ENCODE data around the gene CD5L. TPM values are rescaled to one million over a fixed set of nuclear protein-coding genes. Genes with fewer than 3 reads are reported as not detected.

Gene CD5L
- not detected in 3 replicates for polyA plus RNA-seq
- not detected for polyA plus RNA-seq (2011; ENCODE audit: low read depth)
- not detected in 2 replicates for polyA plus RNA-seq (2011; cell fraction: cytosol; rRNA removed)
- not detected in 2 replicates for polyA plus RNA-seq (2011; cell fraction: nucleus; rRNA removed)
- polyA plus RNA-seq (2012; ENCODE audit: low replicate concordance) = not detected in 2 replicates
- not detected in 3 replicates for polyA minus RNA-seq
- not detected for polyA minus RNA-seq (2011; cell fraction: cytosol; rRNA and poly(A)+ RNA removed)
- not detected in 2 replicates for polyA minus RNA-seq (2011; cell fraction: nucleus; rRNA and poly(A)+ RNA removed)

DNA sequence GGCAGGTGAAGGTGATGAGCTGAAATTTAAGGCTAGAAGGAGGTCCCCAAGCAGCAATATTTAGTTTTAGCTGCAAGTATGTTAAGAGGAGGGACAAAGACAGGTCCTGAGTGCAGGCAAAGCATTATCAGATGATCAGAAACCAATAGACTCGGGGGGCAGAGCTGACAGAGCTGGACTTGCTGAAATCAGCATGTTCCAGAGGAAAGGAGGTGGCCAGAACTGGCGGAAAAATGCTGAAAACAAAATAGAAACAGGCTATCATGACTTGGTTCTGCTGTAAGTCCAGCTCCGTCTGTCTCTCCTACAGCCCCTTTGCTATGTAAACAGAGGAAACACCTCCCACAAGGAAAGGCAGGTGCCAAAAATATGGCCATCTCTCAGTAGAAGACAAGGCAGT is at the start of gene CD5L:
Gene CD5L, minus strand, starts transcription at position 101 of the 400 bp plus-strand sequence. CDS start 107 bp downstream, outside the sequence.
- no peaks in the 10 kb centered on the region for H3K9me3 ChIP-seq (ENCODE audit: control insufficient read depth, low read depth, low read length)
- no peaks in the 10 kb centered on the region for H3K9me1 ChIP-seq (ENCODE audit: control insufficient read depth, extremely low read depth, insufficient read depth, low read length)
- no peaks in the 10 kb centered on the region for H3K79me2 ChIP-seq (ENCODE audit: control insufficient read depth, insufficient read depth, low read length)
- dilution Hi-C loops (cut with MboI; ENCODE audit: extremely low pct_ligation_motif_present, low sequenced_read_pairs) = no loop called here
- no peaks in the 10 kb centered on the region for H4K20me1 ChIP-seq (ENCODE audit: control insufficient read depth, extremely low read depth, insufficient read depth, low read length)
- H3K36me3 ChIP-seq (ENCODE audit: control insufficient read depth in 2 of 2, extremely low read depth in 1 of 2, insufficient read depth in 2 of 2, low read length in 2 of 2) = no peaks in the 10 kb centered on the region
- H3K9ac ChIP-seq (ENCODE audit: control insufficient read depth, extremely low read depth, insufficient read depth, low read length) = no peak within 1 kb of the TSS
- H3K4me1 ChIP-seq (ENCODE audit: control insufficient read depth, extremely low read depth, insufficient read depth, low read length) = no peaks in the 10 kb centered on the region
- no peak within 1 kb of the TSS for H3K27ac ChIP-seq (ENCODE audit: control insufficient read depth, insufficient read depth, low read length)
- FAIRE-seq = no peak
- no peak within 1 kb of the TSS for H2AFZ ChIP-seq (ENCODE audit: control insufficient read depth, low read length)
- H3K4me3 ChIP-seq (ENCODE audit: control insufficient read depth in 2 of 3, extremely low read depth in 1 of 3, insufficient read depth in 2 of 3, low read depth in 1 of 3, low read length in 3 of 3) = no peak within 1 kb of the TSS
- H3K4me2 ChIP-seq (ENCODE audit: control insufficient read depth, extremely low read depth, insufficient read depth, low read depth, low read length) = no peak within 1 kb of the TSS
- no peak for DNase-seq (ENCODE audit: low read depth, low spot score)
- no peak for TF ChIP-seq EZH2 (IDR thresholded peaks at IDR 0.05; ENCODE audit: low read length)
- TF ChIP-seq, protein P1, sequence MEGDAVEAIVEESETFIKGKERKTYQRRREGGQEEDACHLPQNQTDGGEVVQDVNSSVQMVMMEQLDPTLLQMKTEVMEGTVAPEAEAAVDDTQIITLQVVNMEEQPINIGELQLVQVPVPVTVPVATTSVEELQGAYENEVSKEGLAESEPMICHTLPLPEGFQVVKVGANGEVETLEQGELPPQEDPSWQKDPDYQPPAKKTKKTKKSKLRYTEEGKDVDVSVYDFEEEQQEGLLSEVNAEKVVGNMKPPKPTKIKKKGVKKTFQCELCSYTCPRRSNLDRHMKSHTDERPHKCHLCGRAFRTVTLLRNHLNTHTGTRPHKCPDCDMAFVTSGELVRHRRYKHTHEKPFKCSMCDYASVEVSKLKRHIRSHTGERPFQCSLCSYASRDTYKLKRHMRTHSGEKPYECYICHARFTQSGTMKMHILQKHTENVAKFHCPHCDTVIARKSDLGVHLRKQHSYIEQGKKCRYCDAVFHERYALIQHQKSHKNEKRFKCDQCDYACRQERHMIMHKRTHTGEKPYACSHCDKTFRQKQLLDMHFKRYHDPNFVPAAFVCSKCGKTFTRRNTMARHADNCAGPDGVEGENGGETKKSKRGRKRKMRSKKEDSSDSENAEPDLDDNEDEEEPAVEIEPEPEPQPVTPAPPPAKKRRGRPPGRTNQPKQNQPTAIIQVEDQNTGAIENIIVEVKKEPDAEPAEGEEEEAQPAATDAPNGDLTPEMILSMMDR (optimal IDR thresholded peaks at IDR 0.05 in 1 of 3, IDR thresholded peaks at IDR 0.05 in 1 of 3, conservative IDR thresholded peaks at IDR 0.05 in 1 of 3; ENCODE audit: extremely low read depth in 1 of 3, insufficient read depth in 2 of 3, low read length in 3 of 3) = no peak
- peaks cover 2% of the 10 kb centered on the region for H3K27me3 ChIP-seq (ENCODE audit: control insufficient read depth, extremely low read depth, insufficient read depth, low read length)

DNA sequence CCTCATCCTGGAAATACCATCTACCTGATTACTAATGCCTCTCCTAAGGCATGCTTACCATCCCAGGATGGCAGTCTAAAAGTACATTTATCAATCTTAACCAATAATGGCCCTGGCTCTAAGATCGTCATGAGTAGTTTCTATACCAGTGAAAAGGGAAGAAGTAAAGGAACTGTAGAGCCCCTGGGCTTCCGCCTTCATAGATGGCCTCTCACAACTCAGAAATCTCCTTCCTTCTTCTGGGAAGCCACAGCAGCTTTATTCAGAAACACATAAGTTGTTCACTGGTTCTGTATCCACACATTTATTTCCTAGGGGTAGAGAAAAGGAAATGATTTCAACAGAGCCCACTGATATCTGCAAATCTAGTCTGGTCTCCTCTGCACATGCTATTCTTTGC is 41.0 kb upstream of the CD5L start:
- Histone ChIP-seq H3K9ac (ENCODE audit: control insufficient read depth, extremely low read depth, insufficient read depth, low read length) (no peak overlapping the region), H3K9me3 (ENCODE audit: control insufficient read depth, low read depth, low read length) (no peaks in the 10 kb centered on the region), H3K36me3 (ENCODE audit: control insufficient read depth in 2 of 2, extremely low read depth in 1 of 2, insufficient read depth in 2 of 2, low read length in 2 of 2) (no peaks in the 10 kb centered on the region), H3K27ac (ENCODE audit: control insufficient read depth, insufficient read depth, low read length) (no peak overlapping the region), H3K27me3 (ENCODE audit: control insufficient read depth, extremely low read depth, insufficient read depth, low read length) (no peaks in the 10 kb centered on the region), H3K9me1 (ENCODE audit: control insufficient read depth, extremely low read depth, insufficient read depth, low read length) (no peaks in the 10 kb centered on the region), H3K79me2 (ENCODE audit: control insufficient read depth, insufficient read depth, low read length) (no peaks in the 10 kb centered on the region), H3K4me3 (ENCODE audit: control insufficient read depth in 2 of 3, extremely low read depth in 1 of 3, insufficient read depth in 2 of 3, low read depth in 1 of 3, low read length in 3 of 3) (no peak overlapping the region), H3K4me1 (ENCODE audit: control insufficient read depth, extremely low read depth, insufficient read depth, low read length) (no peaks in the 10 kb centered on the region), H3K4me2 (ENCODE audit: control insufficient read depth, extremely low read depth, insufficient read depth, low read depth, low read length) (no peak overlapping the region), H2AFZ (ENCODE audit: control insufficient read depth, low read length) (no peak overlapping the region), H4K20me1 (ENCODE audit: control insufficient read depth, extremely low read depth, insufficient read depth, low read length) (no peaks in the 10 kb centered on the region)
- TF ChIP-seq, protein P1 (optimal IDR thresholded peaks at IDR 0.05 in 1 of 3, IDR thresholded peaks at IDR 0.05 in 1 of 3, conservative IDR thresholded peaks at IDR 0.05 in 1 of 3; ENCODE audit: extremely low read depth in 1 of 3, insufficient read depth in 2 of 3, low read length in 3 of 3) = no peak
- no peak for TF ChIP-seq EZH2 (IDR thresholded peaks at IDR 0.05; ENCODE audit: low read length)
- no peak for DNase-seq (ENCODE audit: low read depth, low spot score)
- no peak for FAIRE-seq
- dilution Hi-C loops (cut with MboI; ENCODE audit: extremely low pct_ligation_motif_present, low sequenced_read_pairs) = no loop called here

Measured in keratinocyte (primary cell).